ES-I3 (cell line): ENCODE results near the gene IFITM10.

Experiments used
- H3K36me3 ChIP-seq: 2 replicates; pipeline ENCODE4 v1.6.1; 2013; ENCODE audit warnings: mild to moderate bottlenecking, low read length, control low read depth, moderate library complexity; ENCODE audit not compliant: insufficient read depth
- H3K4me1 ChIP-seq: 2 replicates; pipeline ENCODE4 v1.6.1; 2013; ENCODE audit warnings: mild to moderate bottlenecking, control low read depth, low read length; ENCODE audit not compliant: insufficient read depth
- H3K9ac ChIP-seq: 2 replicates; pipeline ENCODE4 v1.6.1; 2013; ENCODE audit warnings: low read depth, mild to moderate bottlenecking, low read length, moderate library complexity
- H3K9me3 ChIP-seq: 2 replicates; pipeline ENCODE4 v1.6.1; 2013; ENCODE audit warnings: mild to moderate bottlenecking, low read length, moderate library complexity; ENCODE audit not compliant: control insufficient read depth, insufficient read depth

Gene IFITM10

GRCh38 chr11:1745701-1746320 is 4.6 kb downstream of the IFITM10 start:
- Histone ChIP-seq H3K9ac (no peak overlapping the region), H3K4me1 (no peaks in the 10 kb centered on the region; the same call in 1 of the 2 replicates), H3K36me3 (no peaks in the 10 kb centered on the region), H3K9me3 (no peaks in the 10 kb centered on the region)

GRCh38 chr11:1744891-1745700 is 5.3 kb downstream of the IFITM10 start:
- no peaks in the 10 kb centered on the region; the same call in 1 of the 2 replicates for H3K4me1 ChIP-seq
- H3K9ac ChIP-seq = no peak overlapping the region
- no peaks in the 10 kb centered on the region for H3K9me3 ChIP-seq
- no peaks in the 10 kb centered on the region for H3K36me3 ChIP-seq

GRCh38 chr11:1744137-1744886 is 6.1 kb downstream of the IFITM10 start:
- Histone ChIP-seq H3K4me1 (no peaks in the 10 kb centered on the region), H3K9me3 (no peaks in the 10 kb centered on the region), H3K36me3 (no peaks in the 10 kb centered on the region), H3K9ac (no peak overlapping the region)

GRCh38 chr11:1743585-1744136 is 6.7 kb downstream of the IFITM10 start:
- Histone ChIP-seq H3K36me3 (no peaks in the 10 kb centered on the region), H3K9ac (no peak overlapping the region), H3K9me3 (no peaks in the 10 kb centered on the region), H3K4me1 (no peaks in the 10 kb centered on the region)

- Histone ChIP-seq H3K4me1 (no peaks in the 10 kb centered on the region), H3K9me3 (no peaks in the 10 kb centered on the region), H3K9ac (no peak overlapping the region), H3K36me3 (no peaks in the 10 kb centered on the region)
Observed at GRCh38 chr11:1742869-1743584, 7.4 kb downstream of the IFITM10 start.

GRCh38 chr11:1742371-1742770 is 8.0 kb downstream of the IFITM10 start:
- Histone ChIP-seq H3K36me3 (no peaks in the 10 kb centered on the region), H3K9ac (no peak overlapping the region), H3K9me3 (no peaks in the 10 kb centered on the region), H3K4me1 (no peaks in the 10 kb centered on the region)

GRCh38 chr11:1741741-1742140 is 8.7 kb downstream of the IFITM10 start:
- Histone ChIP-seq H3K9ac (no peak overlapping the region), H3K9me3 (no peaks in the 10 kb centered on the region), H3K4me1 (no peaks in the 10 kb centered on the region), H3K36me3 (no peaks in the 10 kb centered on the region)

- H3K4me1 ChIP-seq = no peaks in the 10 kb centered on the region
- H3K9me3 ChIP-seq = no peaks in the 10 kb centered on the region
- H3K36me3 ChIP-seq = no peaks in the 10 kb centered on the region
- no peak overlapping the region for H3K9ac ChIP-seq
Observed at GRCh38 chr11:1740786-1741530, 9.4 kb downstream of the IFITM10 start.

- H3K4me1 ChIP-seq = no peaks in the 10 kb centered on the region
- H3K9ac ChIP-seq = no peak overlapping the region
Observed at GRCh38 chr11:1739576-1739975, 10.8 kb downstream of the IFITM10 start.

GRCh38 chr11:1738380-1738779 is 12.0 kb downstream of the IFITM10 start:
- H3K36me3 ChIP-seq = no peaks in the 10 kb centered on the region
- no peaks in the 10 kb centered on the region for H3K4me1 ChIP-seq
- no peaks in the 10 kb centered on the region for H3K9me3 ChIP-seq
- no peak overlapping the region for H3K9ac ChIP-seq

More at GRCh38 chr11:1739576-1739975, 10.8 kb downstream of the IFITM10 start:
- H3K36me3 ChIP-seq = no peaks in the 10 kb centered on the region
- H3K9me3 ChIP-seq = no peaks in the 10 kb centered on the region

GRCh38 chr11:1737080-1737757 is 13.2 kb downstream of the IFITM10 start:
- Histone ChIP-seq H3K9me3 (no peaks in the 10 kb centered on the region), H3K9ac (no peak overlapping the region), H3K4me1 (no peaks in the 10 kb centered on the region), H3K36me3 (no peaks in the 10 kb centered on the region)

GRCh38 chr11:1736447-1736992 is 13.9 kb downstream of the IFITM10 start:
- no peak overlapping the region for H3K9ac ChIP-seq
- no peaks in the 10 kb centered on the region for H3K4me1 ChIP-seq
- H3K36me3 ChIP-seq = no peaks in the 10 kb centered on the region
- H3K9me3 ChIP-seq = no peaks in the 10 kb centered on the region

- no peak overlapping the region for H3K9ac ChIP-seq
- H3K9me3 ChIP-seq = no peaks in the 10 kb centered on the region
- no peaks in the 10 kb centered on the region for H3K4me1 ChIP-seq
- no peaks in the 10 kb centered on the region for H3K36me3 ChIP-seq
Observed at GRCh38 chr11:1735271-1735670, 15.1 kb downstream of the IFITM10 start.
